IPS-20b (cell line): ENCODE measurements around the gene PLCB2.

Source experiments
- H3K27ac ChIP-seq: one replicate; pipeline ENCODE4 v1.5.1; 2013; ENCODE audit warnings: low read length
- H3K27me3 ChIP-seq: 2 replicates; pipeline ENCODE4 v1.6.1; 2013; ENCODE audit warnings: mild to moderate bottlenecking, low read length, inconsistent platforms; ENCODE audit not compliant: insufficient read depth
- H3K36me3 ChIP-seq: 2 replicates; pipeline ENCODE4 v1.6.1; 2013; ENCODE audit warnings: low read depth, mild to moderate bottlenecking, inconsistent platforms, low read length, moderate library complexity; ENCODE audit not compliant: insufficient read depth
- H3K4me1 ChIP-seq: 2 replicates; pipeline ENCODE4 v1.6.1; 2013; ENCODE audit warnings: mild to moderate bottlenecking, control low read depth, inconsistent platforms, low read length, moderate library complexity; ENCODE audit not compliant: insufficient read depth
- H3K4me3 ChIP-seq: 2 replicates; pipeline ENCODE4 v1.5.1; 2013; ENCODE audit warnings: mild to moderate bottlenecking, low read length, inconsistent platforms
- H3K9ac ChIP-seq: 2 replicates; pipeline ENCODE4 v1.6.1; 2013; ENCODE audit warnings: low read depth, mild to moderate bottlenecking, inconsistent platforms, low read length, moderate library complexity
- H3K9me3 ChIP-seq: 2 replicates; pipeline ENCODE4 v1.6.1; 2013; ENCODE audit warnings: mild to moderate bottlenecking, low read depth, low read length, inconsistent platforms; ENCODE audit not compliant: insufficient read depth

PLCB2 gene

DNA sequence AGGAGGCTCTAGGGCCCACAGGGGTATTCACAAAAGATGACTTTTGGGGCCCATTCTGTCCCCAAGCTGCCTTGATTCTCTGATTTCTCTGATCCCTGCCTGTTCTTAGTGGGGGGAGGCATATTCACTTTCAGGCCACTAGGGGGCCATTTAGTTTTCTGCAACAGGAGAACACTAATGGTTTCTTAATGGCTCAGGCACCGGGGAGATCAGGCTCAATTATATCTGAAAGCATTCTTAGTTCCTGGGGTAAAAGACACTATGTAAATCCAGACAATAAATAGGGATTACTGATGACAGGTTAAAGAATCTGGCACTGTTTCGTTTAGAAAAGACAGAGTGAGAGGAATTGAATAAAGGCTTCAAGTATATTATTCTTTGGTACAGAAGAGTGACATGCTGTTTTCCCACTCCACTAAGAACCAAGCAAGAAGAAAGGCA is 13.2 kb upstream of the PLCB2 start:
- no peak overlapping the region for H3K27ac ChIP-seq
- peaks cover 38% of the 10 kb centered on the region for H3K27me3 ChIP-seq
- H3K9me3 ChIP-seq, result no peaks in the 10 kb centered on the region
- no peak overlapping the region for H3K4me3 ChIP-seq
- no peaks in the 10 kb centered on the region for H3K36me3 ChIP-seq
- no peak overlapping the region for H3K9ac ChIP-seq
- peaks cover 18% of the 10 kb centered on the region for H3K4me1 ChIP-seq

DNA sequence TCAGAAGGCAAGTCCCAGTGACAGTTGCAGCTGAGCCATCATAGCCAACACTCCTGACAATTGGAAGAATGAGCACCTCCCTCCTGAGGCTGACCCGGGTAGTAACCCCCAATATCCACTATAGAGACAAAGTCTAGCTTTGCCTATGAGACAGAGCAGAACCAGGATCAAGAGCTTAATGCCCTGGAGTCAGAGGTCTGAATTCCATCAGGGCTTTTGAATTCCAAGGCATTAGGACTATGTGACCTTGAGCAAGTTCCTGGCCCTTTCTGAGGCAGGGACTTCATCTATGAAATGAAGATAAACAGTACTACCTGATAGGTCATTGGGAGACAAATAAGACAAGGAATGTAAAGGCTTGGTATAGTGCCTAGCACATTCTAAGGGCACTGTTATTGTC is 12.7 kb upstream of the PLCB2 start:
- H3K27ac ChIP-seq, result no peak overlapping the region
- H3K36me3 ChIP-seq, result no peaks in the 10 kb centered on the region
- no peaks in the 10 kb centered on the region for H3K9me3 ChIP-seq
- H3K9ac ChIP-seq, result no peak overlapping the region
- H3K27me3 ChIP-seq, result peaks cover 35% of the 10 kb centered on the region
- peaks cover 14% of the 10 kb centered on the region for H3K4me1 ChIP-seq
- H3K4me3 ChIP-seq, result no peak overlapping the region

DNA sequence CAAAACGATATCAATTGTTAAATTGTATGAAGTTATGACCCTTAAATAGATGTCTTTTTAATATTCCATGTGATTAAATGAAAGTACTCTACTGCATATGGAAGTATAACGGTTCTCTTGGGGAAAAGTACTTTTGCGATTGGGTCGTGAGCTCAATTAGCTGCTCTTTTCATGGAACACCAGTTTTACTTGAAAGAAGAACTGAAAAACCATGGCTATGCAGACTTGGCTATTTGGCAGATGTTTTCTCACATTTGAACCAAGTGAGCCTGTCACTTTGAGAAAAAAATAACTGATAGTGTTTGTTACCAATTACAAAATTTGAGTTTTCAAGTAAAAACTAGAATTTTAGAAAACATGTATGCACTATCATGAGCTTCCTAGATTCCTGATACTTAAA is 9.8 kb upstream of the PLCB2 start:
- Histone ChIP-seq H3K36me3 (no peaks in the 10 kb centered on the region), H3K27me3 (peaks cover 22% of the 10 kb centered on the region), H3K9me3 (no peaks in the 10 kb centered on the region), H3K4me1 (peaks cover 9% of the 10 kb centered on the region), H3K9ac (no peak overlapping the region), H3K27ac (no peak overlapping the region), H3K4me3 (no peak overlapping the region)

DNA sequence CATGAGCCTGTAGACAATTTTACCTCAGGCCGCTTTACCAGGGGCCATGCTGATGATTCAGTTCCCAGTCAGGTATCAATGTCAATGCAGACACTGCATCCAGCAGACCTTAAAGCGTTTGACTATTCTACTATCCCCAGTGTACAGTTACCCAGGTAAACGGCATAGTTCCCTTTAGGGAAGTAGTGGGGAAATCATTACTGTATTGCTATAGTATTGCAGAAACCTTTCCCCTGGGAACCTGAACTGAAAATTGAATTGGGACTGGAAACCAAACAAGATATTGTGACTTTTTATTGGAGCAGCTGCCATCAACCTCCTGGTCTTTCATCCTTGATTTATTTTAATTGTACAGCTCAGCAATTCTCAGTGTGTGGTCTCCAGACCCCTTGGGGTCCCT is 9.2 kb upstream of the PLCB2 start:
- Histone ChIP-seq H3K27ac (no peak overlapping the region), H3K27me3 (peaks cover 16% of the 10 kb centered on the region), H3K4me1 (peaks cover 4% of the 10 kb centered on the region), H3K36me3 (no peaks in the 10 kb centered on the region), H3K4me3 (no peak overlapping the region), H3K9ac (no peak overlapping the region), H3K9me3 (no peaks in the 10 kb centered on the region)

DNA sequence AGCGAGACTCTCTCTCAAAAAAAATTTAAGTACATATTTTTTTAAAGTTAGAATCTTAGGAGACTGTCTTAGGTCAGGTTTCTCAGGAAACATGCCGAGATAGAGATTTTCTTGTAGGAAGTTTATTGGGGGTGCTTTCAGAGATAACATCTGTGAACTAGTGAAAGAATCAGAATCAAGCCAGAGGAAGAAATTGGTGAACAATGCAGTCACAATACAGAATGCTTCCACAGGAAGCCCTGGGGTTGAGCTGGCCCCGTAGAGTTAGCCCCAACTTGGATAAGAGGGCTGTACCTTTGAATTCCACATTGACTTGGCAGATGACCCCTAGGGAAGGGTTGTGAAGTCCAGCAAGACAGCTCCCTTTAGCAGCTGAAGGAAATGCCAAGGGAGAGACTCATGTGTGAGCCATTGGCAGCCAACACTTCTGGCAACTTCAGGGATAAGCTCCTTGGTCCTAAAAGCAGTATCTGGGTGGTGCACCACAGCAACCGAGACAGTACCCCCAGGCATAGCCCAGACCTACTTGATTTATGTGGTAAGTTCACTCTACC is 7.1 kb upstream of the PLCB2 start:
- Histone ChIP-seq H3K27ac (no peak overlapping the region), H3K27me3 (peaks cover 17% of the 10 kb centered on the region), H3K36me3 (no peaks in the 10 kb centered on the region), H3K4me1 (peaks cover 1% of the 10 kb centered on the region; the same call in 1 of the 2 replicates), H3K4me3 (no peak overlapping the region), H3K9me3 (no peaks in the 10 kb centered on the region), H3K9ac (no peak overlapping the region)

DNA sequence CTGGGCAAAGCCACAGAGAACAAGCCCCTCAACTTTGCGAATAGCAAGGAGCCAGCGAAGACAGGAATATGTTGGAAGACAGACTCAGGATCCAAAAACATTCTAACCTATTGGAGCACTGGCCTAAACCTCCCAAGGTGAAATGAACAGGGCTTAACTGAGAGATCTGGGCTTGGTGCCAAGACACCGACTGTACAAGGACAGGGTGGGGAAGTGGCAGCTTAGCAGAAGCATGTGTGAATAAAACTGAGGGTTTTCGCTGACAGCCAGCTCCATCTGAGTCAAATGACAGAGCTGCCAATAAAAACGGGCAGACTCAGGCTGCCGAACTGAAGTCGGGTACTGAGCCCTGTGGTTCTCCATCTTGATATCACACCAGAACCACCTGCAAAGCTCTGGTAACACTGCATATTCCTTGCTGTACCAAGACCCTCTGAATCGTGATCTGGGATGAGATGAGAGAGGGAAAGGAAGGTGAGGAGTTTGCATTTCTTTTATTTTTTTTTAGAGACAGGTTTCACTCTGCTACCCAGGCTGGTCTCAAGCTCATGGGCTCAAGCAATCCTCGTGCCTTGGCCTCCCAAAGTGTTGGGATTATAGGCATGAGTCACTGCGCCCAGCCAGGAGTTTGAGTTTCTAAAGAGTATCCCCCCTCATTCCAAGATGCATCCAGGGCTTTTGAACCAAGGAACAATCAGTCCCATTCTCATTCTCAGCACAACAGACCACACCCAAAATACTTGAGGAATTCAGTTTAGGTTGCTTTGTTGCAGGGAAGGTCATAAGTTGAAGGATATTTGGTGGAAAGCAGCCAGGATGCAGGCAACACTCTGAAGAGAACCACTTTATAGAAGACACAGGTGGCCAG is 6.0 kb upstream of the PLCB2 start:
- H3K27me3 ChIP-seq, result peaks cover 22% of the 10 kb centered on the region

DNA sequence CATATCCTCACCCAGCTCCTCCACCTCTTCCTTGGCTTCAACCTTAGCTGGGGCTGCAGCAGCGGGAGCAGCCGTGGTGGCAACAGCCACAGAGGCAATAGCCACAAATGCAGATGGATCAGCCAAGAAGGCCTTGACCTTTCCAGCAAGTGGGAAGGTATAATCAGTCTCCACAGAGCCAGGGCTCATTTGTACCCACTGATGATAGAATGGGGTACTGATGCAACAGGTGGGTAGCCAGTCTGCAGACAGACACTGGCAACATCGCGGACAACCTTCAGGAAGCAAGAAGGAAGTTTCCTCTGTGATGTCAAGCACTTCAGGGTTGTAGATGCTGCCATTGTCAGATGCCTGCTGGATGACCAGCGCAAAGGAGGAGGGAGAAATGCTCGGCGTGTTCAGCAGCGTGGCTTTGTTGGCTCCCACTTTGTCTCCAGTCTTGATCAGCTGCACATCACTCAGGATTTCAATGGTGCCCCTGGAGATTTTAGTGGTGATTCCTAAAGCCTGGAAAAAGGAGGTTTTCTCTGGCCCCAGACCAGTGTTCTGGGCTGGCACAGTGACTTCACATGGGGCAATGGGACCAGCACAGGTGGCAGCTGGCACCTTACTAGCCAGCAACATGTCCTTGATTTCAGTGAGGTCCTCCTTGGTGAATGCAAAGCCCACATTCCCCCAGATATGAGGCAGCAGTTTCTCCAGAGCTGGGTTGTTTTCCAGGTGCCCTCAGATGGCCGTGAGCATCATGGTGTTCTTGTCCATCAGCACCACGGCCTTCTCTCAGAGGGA is 4.8 kb upstream of the PLCB2 start:
- H3K4me1 ChIP-seq, result peaks cover 8% of the 10 kb centered on the region; the same call in 1 of the 2 replicates
- H3K4me3 ChIP-seq, result no peak overlapping the region

More for the DNA sequence above, 6.0 kb upstream of the PLCB2 start:
- no peak overlapping the region for H3K27ac ChIP-seq
- H3K36me3 ChIP-seq, result no peaks in the 10 kb centered on the region
- no peak overlapping the region for H3K4me3 ChIP-seq
- H3K9me3 ChIP-seq, result no peaks in the 10 kb centered on the region
- H3K4me1 ChIP-seq, result peaks cover 5% of the 10 kb centered on the region; the same call in 1 of the 2 replicates
- H3K9ac ChIP-seq, result no peak overlapping the region

DNA sequence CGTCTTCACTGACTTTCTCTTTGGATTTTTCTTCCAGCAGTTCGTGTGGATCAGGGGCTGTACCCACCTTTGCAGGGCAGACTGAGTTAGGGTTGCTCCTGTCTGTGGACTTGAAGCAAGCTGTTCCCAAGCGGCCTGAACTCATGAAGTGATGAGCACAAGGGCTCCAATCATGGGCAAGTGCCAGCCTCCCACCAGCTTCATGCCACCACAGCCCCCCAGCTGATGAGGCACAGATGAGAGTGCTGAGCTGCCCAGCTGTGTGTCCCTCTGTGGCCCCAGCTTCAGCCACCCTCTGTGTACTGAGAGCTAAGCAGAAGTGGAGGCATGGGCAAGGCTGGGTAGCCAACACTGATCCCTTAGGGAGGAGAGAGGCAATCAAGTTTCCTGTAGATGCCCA is 3.3 kb upstream of the PLCB2 start:
- Histone ChIP-seq H3K27ac (no peak overlapping the region), H3K4me1 (peaks cover 20% of the 10 kb centered on the region; the same call in 1 of the 2 replicates), H3K4me3 (no peak overlapping the region), H3K9me3 (no peaks in the 10 kb centered on the region), H3K36me3 (no peaks in the 10 kb centered on the region), H3K27me3 (peaks cover 22% of the 10 kb centered on the region), H3K9ac (no peak overlapping the region)

More for the DNA sequence above, 4.8 kb upstream of the PLCB2 start:
- no peak overlapping the region for H3K27ac ChIP-seq
- no peaks in the 10 kb centered on the region for H3K9me3 ChIP-seq
- no peak overlapping the region for H3K9ac ChIP-seq
- H3K36me3 ChIP-seq, result no peaks in the 10 kb centered on the region
- peaks cover 22% of the 10 kb centered on the region for H3K27me3 ChIP-seq

DNA sequence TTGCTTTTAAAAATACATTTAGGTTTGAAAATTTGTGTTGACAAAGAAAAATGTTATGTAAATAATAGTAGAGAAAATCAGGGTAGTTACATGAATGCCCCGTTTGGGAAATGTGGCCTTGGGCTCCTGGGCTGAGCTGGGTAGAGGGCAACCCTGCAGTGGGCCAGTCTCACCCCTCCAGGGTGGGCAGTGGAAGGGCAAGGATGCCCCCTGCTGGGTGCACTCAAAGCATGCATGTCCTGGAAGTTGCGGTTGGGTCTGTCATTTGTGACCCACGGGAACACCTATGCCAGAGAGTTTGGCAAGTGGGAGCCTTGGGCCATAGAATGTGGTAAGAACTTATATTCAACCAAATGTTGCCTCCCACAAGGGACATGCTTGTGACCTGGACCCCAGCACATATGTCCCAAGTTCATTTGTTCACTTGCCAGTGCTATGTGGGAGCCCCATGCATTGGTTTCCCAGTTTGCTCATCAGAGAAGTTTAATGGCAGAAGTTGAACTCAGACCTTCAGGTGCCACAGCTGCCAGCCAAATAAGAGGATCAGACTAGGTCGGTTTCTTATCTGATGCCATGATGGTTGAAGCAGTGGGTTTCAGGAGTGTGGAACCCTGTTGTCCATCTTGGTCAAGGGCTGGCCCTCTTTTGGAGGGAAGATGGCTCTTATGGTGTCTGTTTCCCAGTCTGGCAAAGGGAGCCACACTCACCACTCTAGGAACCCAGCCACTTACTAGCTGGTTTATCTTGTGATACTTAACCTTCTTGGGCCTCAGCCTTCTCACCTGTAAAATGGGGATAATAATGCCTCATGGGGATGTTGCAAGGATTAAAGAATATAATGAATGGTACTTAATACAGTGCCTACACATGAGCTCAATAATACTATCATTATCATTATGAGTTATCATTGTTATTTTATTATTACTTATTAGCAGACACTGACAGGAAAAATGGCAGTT is 2.5 kb upstream of the PLCB2 start:
- H3K27me3 ChIP-seq, result peaks cover 19% of the 10 kb centered on the region
- H3K36me3 ChIP-seq, result no peaks in the 10 kb centered on the region
- no peaks in the 10 kb centered on the region for H3K9me3 ChIP-seq
- no peak overlapping the region for H3K9ac ChIP-seq
- H3K4me1 ChIP-seq, result peaks cover 20% of the 10 kb centered on the region; the same call in 1 of the 2 replicates
- H3K4me3 ChIP-seq, result no peak overlapping the region
- H3K27ac ChIP-seq, result no peak overlapping the region

DNA sequence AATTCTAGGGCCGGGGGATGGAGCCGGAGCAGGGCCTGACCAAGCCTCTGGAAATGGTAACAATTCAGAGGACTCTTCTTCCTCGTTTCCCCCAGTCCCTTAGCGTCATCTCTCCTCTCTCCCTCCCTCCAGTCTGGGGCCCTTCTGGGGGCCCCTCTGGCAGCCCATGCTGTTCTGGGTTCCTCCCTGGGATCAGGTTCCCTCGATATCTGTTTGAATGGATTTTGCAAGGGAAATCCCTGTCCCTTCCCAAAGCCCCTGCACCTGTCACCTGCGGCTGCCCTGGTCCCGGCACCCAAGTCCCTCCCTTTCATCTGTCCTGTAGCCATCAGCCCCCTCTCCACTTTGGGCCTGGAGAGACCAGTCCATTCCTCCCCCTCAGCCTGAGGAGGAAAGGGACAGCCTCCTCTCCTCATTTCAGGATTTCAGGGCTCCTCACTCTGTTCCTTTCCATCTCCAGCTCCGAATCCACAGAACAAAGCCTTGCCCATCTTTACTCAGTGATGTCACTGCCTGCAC is 1.7 kb upstream of the PLCB2 start:
- H3K4me3 ChIP-seq, result no peak overlapping the region
- peaks cover 17% of the 10 kb centered on the region for H3K27me3 ChIP-seq
- H3K9ac ChIP-seq, result no peak overlapping the region
- H3K36me3 ChIP-seq, result no peaks in the 10 kb centered on the region
- H3K9me3 ChIP-seq, result no peaks in the 10 kb centered on the region
- H3K4me1 ChIP-seq, result peaks cover 20% of the 10 kb centered on the region; the same call in 1 of the 2 replicates
- H3K27ac ChIP-seq, result no peak overlapping the region
